Erythroblast (primary cell): ENCODE results near the gene RPUSD1.

ENCODE experiments used
- GATA1 ChIP-seq: IDR thresholded peaks from 2 replicates; pipeline ENCODE4 v1.6.1; 2011; ENCODE audit warnings: low read depth, mild to moderate bottlenecking, control low read depth, low read length, moderate library complexity
- POLR2A ChIP-seq: IDR thresholded peaks from 2 replicates; pipeline ENCODE4 v1.6.1; 2011; ENCODE audit warnings: mild to moderate bottlenecking, low read length

GRCh38 chr16:739560-740458 is 48.4 kb downstream of the RPUSD1 start:
- TF ChIP-seq POLR2A: no peak
- TF ChIP-seq GATA1: no peak
